Pancreas (tissue), 10 donors: ENCODE measurements around the gene STX2. TPM values are rescaled to one million over a fixed set of nuclear protein-coding genes. Genes with fewer than 3 reads are reported as not detected.
"Not testable (repeated sequence)": the region's sequence is repeated elsewhere in the genome, so short reads cannot be mapped to it uniquely, and the experiment has no call there.

Experiments used
- ATAC-seq, 4 donors: fragments of 200-7000 bp; cut with Tn5 transposase; one replicate each; pipeline versions ENCODE4 v1.8.0 to v1.9.1; 2020; ENCODE audit warnings: mild to moderate bottlenecking in 4 of 4, moderate library complexity in 4 of 4
- DNase-seq, 6 donors: peaks; one replicate each; pipeline ENCODE4 v3.0.0-alpha.2; 2020
- FAIRE-seq: peaks from 2 replicates; lab custom pipeline; 2012; peaks lifted over from hg19 to GRCh38; lab: Jason Lieb, UNC
- H3K27ac ChIP-seq, 4 donors: fragments of 200-600 bp; sonication (generic); 1 replicate in 3 of 4; 2 replicates in 1 of 4; pipeline versions ENCODE4 v1.5.0 to v1.8.0; 2020
- H3K27me3 ChIP-seq, 4 donors: fragments of 200-600 bp; one replicate each; pipeline ENCODE4 v1.8.0; 2021
- H3K36me3 ChIP-seq, 3 donors: fragments of 200-600 bp; sonication (generic) in 1 of 3; one replicate each; pipeline versions ENCODE4 v1.5.0 to v1.8.0; 2020 to 2021
- H3K4me1 ChIP-seq, 3 donors: fragments of 200-600 bp; one replicate each; pipeline ENCODE4 v1.8.0; 2021
- H3K4me3 ChIP-seq, 4 donors: fragments of 200-600 bp; sonication (generic) in 2 of 4; one replicate each; pipeline versions ENCODE4 v1.5.0 to v1.8.0; 2020 to 2021
- H3K9me3 ChIP-seq, 4 donors: fragments of 200-600 bp; one replicate each; pipeline ENCODE4 v1.8.0; 2021
- WGBS, 2 donors: extraction: QIAGEN DNeasy Blood & Tissue Kit; methylation state at CpG; one replicate each; pipeline ENCODE4 v1.1.7; 2013; 5-methylcytosine and 5-hydroxymethylcytosine counted together
- intact Hi-C, 3 donors: fragments of 100-400 bp; cut with DNase I; formaldehyde crosslinking; loops; one replicate each; pipeline versions ENCODE4 v1.11.1 to v1.14.2; 2022
- polyA plus RNA-seq, 2 donors: library from polyadenylated mRNA; stranded (reverse); fragments of 200-250 nt; gene quantifications; one replicate each; pipeline ENCODE4 v1.2.3, GENCODE V29; 2013
- total RNA-seq, 6 donors: library from RNA; stranded (reverse); fragmentation: NEBNext Ultra II Directional in 4 of 6; extraction: Animal tissue kit (Norgen Biotek cat#: 25700) in 4 of 6; gene quantifications; one replicate each; pipeline versions ENCODE4 v1.2.1 to v1.2.4, GENCODE V29; 2021 to 2023
- TF ChIP-seq, protein P1 (sequence below), 4 donors: fragments of 200-600 bp; sonication (generic) in 3 of 4; IDR thresholded peaks; one replicate each; pipeline versions ENCODE4 v1.5.0 to v1.8.0; 2021; ENCODE audit warnings: antibody characterized with exemption in 4 of 4
- donor health status: healthy with polysubstance abuse.
- donor health status: DM: no; HTN: no; CAD: no; lungs with moderate emphysema.
- donor health status: DM: no; HTN: no; CAD: no.
- donor health status: control.
- donor health status: control.
- donor health status: Bipolar disorder and iron deficiency.
- donor health status: DM: yes; HTN: yes; CAD: no.
- donor health status: DM: no; HTN: no; CAD: no.
- donor health status: DM: no; HTN: no; CAD: no.
- donor health status: DM: yes; HTN: yes; CAD: no.

STX2 gene
- total and polyA plus RNA-seq, 8 donors: 4.8 to 16.8 (median 6.9) TPM

DNA sequence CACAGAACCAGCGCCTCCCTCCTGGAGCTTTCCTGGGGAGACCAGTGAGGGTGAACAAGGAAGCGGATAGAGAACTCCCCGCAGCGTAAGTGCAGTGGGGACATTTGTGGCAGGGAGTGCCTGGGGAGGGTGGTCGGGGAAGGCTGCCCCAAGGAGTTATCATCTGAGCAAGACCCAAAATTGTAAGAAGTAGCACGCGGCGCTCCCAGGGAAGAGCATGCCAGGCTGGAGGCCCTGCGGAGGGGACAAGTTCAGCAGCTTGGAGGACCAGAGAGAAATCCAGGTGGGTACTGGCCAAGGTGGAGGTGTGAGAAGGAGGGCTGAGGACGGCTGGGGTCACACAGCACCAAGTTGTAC is 76.8 kb downstream of the STX2 start:
- Histone ChIP-seq H3K4me1 (no peaks in the 10 kb centered on the region), H3K9me3 (no peaks in the 10 kb centered on the region), H3K27me3 (no peaks in the 10 kb centered on the region), H3K27ac (no peak overlapping the region), H3K4me3 (no peak overlapping the region), H3K36me3 (no peaks in the 10 kb centered on the region)
- WGBS, 2 donors: 46 to 61% methylated on average over 10 of the region's 10 CpGs
- DNase-seq: no peak
- FAIRE-seq: no peak
- intact Hi-C loops: no loop called here
- ATAC-seq: peak in 1 of 4 donors; percentile 15
- TF ChIP-seq, protein P1, sequence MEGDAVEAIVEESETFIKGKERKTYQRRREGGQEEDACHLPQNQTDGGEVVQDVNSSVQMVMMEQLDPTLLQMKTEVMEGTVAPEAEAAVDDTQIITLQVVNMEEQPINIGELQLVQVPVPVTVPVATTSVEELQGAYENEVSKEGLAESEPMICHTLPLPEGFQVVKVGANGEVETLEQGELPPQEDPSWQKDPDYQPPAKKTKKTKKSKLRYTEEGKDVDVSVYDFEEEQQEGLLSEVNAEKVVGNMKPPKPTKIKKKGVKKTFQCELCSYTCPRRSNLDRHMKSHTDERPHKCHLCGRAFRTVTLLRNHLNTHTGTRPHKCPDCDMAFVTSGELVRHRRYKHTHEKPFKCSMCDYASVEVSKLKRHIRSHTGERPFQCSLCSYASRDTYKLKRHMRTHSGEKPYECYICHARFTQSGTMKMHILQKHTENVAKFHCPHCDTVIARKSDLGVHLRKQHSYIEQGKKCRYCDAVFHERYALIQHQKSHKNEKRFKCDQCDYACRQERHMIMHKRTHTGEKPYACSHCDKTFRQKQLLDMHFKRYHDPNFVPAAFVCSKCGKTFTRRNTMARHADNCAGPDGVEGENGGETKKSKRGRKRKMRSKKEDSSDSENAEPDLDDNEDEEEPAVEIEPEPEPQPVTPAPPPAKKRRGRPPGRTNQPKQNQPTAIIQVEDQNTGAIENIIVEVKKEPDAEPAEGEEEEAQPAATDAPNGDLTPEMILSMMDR (IDR thresholded peaks at IDR 0.05): no peak

DNA sequence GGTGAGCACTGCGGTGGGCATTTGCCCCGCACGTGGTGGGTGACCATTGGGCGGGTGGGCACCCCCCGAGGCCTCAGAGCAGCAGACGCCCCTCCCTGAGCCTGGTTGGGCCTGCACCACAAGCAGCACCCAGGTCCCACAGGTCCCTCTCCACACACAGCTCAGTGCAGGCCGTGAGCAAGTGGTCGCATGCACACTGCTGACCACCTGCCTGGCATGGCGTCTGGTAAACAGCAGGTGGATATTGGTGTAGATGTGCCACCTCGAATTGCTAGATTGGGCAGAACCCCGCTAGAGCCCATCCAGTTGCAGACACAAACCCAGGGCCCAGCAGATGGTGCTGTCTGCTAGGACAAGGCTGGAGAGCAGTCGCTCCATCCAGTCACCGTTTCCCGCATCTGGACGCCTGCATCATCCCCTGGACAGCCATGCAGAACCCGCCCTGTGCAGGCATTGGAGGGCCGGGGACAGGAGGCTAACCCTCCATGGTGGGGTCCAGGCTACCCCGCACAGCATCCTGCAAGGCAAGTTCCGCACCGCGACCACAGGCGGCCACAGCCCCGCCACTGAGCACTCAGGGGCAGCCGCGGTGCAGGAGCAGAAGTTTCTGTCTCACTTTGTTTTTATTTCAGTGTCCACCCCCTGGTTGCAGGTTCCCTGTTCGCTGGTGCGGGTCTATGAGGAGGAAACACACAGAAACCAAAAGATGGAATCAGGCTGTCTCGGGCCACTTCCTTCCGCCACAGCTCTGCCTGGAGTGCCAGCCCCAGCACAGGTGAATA is 77.3 kb downstream of the STX2 start:
- peak in 1 of 6 donors; percentile 16 for DNase-seq
- intact Hi-C loops: no loop called here

DNA sequence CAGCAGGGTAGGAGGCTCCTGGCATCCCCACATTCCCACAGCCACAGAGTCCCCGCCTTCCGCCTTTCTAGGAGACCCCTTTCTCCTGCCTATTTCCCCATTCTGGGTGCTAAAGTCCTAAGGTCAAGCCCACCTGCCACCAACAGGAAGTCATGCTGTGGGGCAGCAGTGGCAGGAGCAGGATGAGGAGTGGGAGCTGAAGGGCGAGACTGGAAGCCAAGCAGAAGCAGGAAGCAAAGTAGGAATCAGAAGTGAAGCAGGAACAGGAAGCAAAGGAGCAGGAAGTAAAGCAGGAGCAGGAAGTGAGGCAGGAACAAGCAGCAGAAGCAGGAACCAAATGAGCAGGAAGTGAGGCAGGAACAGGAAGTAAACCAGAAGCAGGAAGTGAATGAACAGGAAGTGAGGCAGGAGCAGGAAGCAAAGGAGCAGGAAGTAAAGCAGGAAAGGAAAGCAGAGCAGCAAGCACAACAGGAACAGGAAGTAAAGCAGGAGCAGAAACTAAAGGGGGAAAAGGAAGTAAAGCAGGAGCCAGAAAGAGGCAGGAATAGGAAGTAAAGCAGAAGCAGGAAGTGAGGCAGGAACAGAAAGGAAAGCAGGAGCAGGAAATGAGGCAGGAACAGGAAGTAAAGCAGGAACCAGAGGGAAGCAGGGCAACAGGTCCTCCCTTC is 84.7 kb downstream of the STX2 start:
- H3K4me1 ChIP-seq: no peaks in the 10 kb centered on the region
- H3K4me3 ChIP-seq: no peak overlapping the region
- no peaks in the 10 kb centered on the region for H3K9me3 ChIP-seq
- FAIRE-seq (no peak), DNase-seq (no peak), ATAC-seq (no peak)
- WGBS, 2 donors: 66 to 79% methylated on average over 3 of the region's 3 CpGs
- intact Hi-C loops: no loop called here
- no peak overlapping the region for H3K27ac ChIP-seq
- TF ChIP-seq, protein P1 (IDR thresholded peaks at IDR 0.05): no peak
- H3K36me3 ChIP-seq: no peaks in the 10 kb centered on the region
- H3K27me3 ChIP-seq: no peaks in the 10 kb centered on the region

More for the DNA sequence above, 77.3 kb downstream of the STX2 start:
- H3K4me1 ChIP-seq: no peaks in the 10 kb centered on the region
- ATAC-seq (peak in 3 of 4 donors; percentile 63 to 89 (median 78)), FAIRE-seq (no peak)
- TF ChIP-seq, protein P1 (IDR thresholded peaks at IDR 0.05): no peak
- no peak overlapping the region for H3K4me3 ChIP-seq
- H3K9me3 ChIP-seq: no peaks in the 10 kb centered on the region
- H3K27me3 ChIP-seq: no peaks in the 10 kb centered on the region
- no peaks in the 10 kb centered on the region for H3K36me3 ChIP-seq
- no peak overlapping the region for H3K27ac ChIP-seq
- WGBS, 2 donors: 21 to 28% methylated on average over 29 of the region's 29 CpGs

DNA sequence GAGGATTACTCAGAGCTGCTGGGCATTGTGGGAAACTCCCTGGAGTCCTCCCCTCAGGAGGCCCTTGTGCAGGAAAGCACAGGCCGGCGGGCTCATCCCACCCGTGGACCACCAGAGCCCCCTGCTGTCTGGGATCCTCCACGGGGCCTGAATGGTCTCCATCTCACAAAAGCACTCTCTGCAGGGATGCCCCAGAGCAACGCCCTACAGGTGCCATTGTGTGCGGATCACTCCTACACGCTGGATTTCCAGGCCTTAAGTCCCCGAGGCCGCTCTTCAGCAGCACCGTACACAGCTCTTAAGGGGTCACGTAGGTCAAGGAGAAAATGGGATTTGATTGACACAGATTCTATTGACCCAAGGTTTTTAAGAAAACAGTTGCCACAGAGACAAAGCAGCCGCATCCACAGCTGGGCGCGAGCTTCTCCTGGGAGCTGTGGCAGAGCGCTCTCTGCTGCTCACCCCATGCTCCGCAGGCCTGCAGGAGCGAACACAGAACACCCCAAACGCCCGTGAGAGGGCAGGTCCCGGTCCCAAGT is 86.3 kb downstream of the STX2 start:
- TF ChIP-seq, protein P1 (IDR thresholded peaks at IDR 0.05): no peak
- no peaks in the 10 kb centered on the region for H3K4me1 ChIP-seq
- H3K9me3 ChIP-seq: no peaks in the 10 kb centered on the region
- intact Hi-C loops: no loop called here
- H3K36me3 ChIP-seq: no peaks in the 10 kb centered on the region
- FAIRE-seq (no peak), ATAC-seq (peak in 1 of 4 donors; percentile 13), DNase-seq (no peak)
- H3K4me3 ChIP-seq: no peak overlapping the region
- no peaks in the 10 kb centered on the region for H3K27me3 ChIP-seq
- no peak overlapping the region for H3K27ac ChIP-seq
- WGBS, 2 donors: 20 to 27% methylated on average over 20 of the region's 20 CpGs

DNA sequence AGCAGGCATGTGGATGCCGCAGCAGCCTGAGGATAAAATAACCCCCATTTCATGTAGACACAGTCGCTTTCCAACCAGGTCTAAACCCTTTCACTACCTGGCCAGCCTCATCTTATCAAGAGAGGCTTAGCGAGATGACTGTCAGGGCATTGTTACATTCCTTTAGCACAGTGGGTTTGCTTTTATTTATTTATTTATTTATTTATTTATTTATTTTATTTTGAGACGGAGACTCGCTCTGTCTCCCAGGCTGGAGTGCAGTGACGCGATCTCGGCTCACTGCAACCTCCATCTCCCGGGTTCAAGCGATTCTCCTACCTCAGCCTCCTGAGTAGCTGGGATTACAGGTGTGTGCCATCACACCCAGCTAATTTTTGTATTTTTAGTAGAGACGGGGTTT is 87.0 kb downstream of the STX2 start:
- H3K9me3 ChIP-seq, H3K27me3 ChIP-seq, H3K36me3 ChIP-seq, intact Hi-C loops, FAIRE-seq, H3K4me3 ChIP-seq, DNase-seq, ATAC-seq, H3K4me1 ChIP-seq, H3K27ac ChIP-seq: not testable (repeated sequence)
- WGBS, 2 donors: 75% methylated on average over 11 of the region's 11 CpGs
